HEK293 (cell line): ENCODE measurements around the gene BTRC.

Experiments used
- CTCF ChIA-PET: fragments of 350-600 bp; formaldehyde crosslinking; extraction: SDS; loops from one replicate; lab custom pipeline; 2021; ENCODE audit warnings: antibody characterized with exemption; lab: Yijun Ruan, JAX
- POLR2A ChIA-PET: fragments of 300-600 bp; formaldehyde crosslinking; extraction: SDS; loops from one replicate; lab custom pipeline; 2020; ENCODE audit warnings: antibody characterized with exemption, inconsistent platforms; lab: Yijun Ruan, JAX
- H3K27ac ChIP-seq: fragments of 200-500 bp; sonication (Bioruptor generic); 2 replicates; pipeline ENCODE4 v1.5.1; 2014; ENCODE audit warnings: low read depth, low read length, control low read depth, inconsistent platforms; ENCODE audit errors: extremely low read depth
- H3K36me3 ChIP-seq, 2 experiments: fragments of 200-500 bp in 1 of 2; sonication (Bioruptor generic) in 1 of 2; 1 replicate in 1 of 2; 2 replicates in 1 of 2; pipeline ENCODE4 v1.5.1; 2014 to 2017; ENCODE audit warnings: inconsistent platforms in 2 of 2, low read length in 2 of 2; ENCODE audit not compliant: control insufficient read depth in 2 of 2, insufficient read depth in 1 of 2
- H3K4me1 ChIP-seq: fragments of 200-500 bp; sonication (Bioruptor generic); 2 replicates; pipeline ENCODE4 v1.5.1; 2014; ENCODE audit warnings: mild to moderate bottlenecking, low read length, inconsistent platforms; ENCODE audit not compliant: control insufficient read depth, insufficient read depth
- H3K4me3 ChIP-seq: 2 replicates; pipeline ENCODE4 v1.5.1; 2011; ENCODE audit warnings: low read depth, mild to moderate bottlenecking, control low read depth, low read length, moderate library complexity
- H3K9me3 ChIP-seq: fragments of 200-500 bp; sonication (Bioruptor generic); 2 replicates; pipeline ENCODE4 v1.5.1; 2014; ENCODE audit warnings: low read depth, low read length, inconsistent platforms; ENCODE audit not compliant: control insufficient read depth, insufficient read depth
- GLIS1 ChIP-seq: fragments of 450-650 bp; formaldehyde crosslinking; IDR thresholded peaks from 2 replicates; pipeline ENCODE4 v1.5.1; 2016; ENCODE audit warnings: missing biosample characterization, missing genetic modification characterization
- KLF10 ChIP-seq: fragments of 450-650 bp; IDR thresholded peaks from 2 replicates; pipeline ENCODE4 v1.5.1; 2018; ENCODE audit warnings: missing biosample characterization, mild to moderate bottlenecking, missing genetic modification characterization
- OSR2 ChIP-seq: fragments of 450-650 bp; formaldehyde crosslinking; IDR thresholded peaks from 2 replicates; pipeline ENCODE4 v1.5.1; 2016; ENCODE audit warnings: missing biosample characterization, missing genetic modification characterization
- SCRT1 ChIP-seq: fragments of 450-650 bp; formaldehyde crosslinking; IDR thresholded peaks from 2 replicates; pipeline ENCODE4 v1.5.1; 2016; ENCODE audit warnings: missing biosample characterization, missing genetic modification characterization, borderline replicate concordance
- SCRT2 ChIP-seq: fragments of 450-650 bp; formaldehyde crosslinking; IDR thresholded peaks from 2 replicates; pipeline ENCODE4 v1.5.1; 2016; ENCODE audit warnings: missing biosample characterization, missing genetic modification characterization
- WT1 ChIP-seq: fragments of 450-650 bp; formaldehyde crosslinking; IDR thresholded peaks from 2 replicates; pipeline ENCODE4 v1.5.1; 2016; ENCODE audit warnings: missing biosample characterization, missing genetic modification characterization
- ZBTB1 ChIP-seq: fragments of 450-650 bp; formaldehyde crosslinking; IDR thresholded peaks from 2 replicates; pipeline ENCODE4 v1.5.1; 2016; ENCODE audit warnings: missing biosample characterization, missing genetic modification characterization
- ZFHX2 ChIP-seq: fragments of 450-650 bp; formaldehyde crosslinking; conservative IDR thresholded peaks from 2 replicates; pipeline ENCODE4 v1.5.1; 2016; ENCODE audit warnings: missing biosample characterization, missing genetic modification characterization
- ZNF10 ChIP-seq: fragments of 450-650 bp; formaldehyde crosslinking; IDR thresholded peaks from 2 replicates; pipeline ENCODE4 v1.5.1; 2017; ENCODE audit warnings: missing biosample characterization, missing genetic modification characterization
- ZNF114 ChIP-seq: fragments of 450-650 bp; formaldehyde crosslinking; IDR thresholded peaks from 2 replicates; pipeline ENCODE4 v1.5.0; 2017; ENCODE audit warnings: missing biosample characterization, missing genetic modification characterization
- ZNF121 ChIP-seq: fragments of 450-650 bp; formaldehyde crosslinking; IDR thresholded peaks from 2 replicates; pipeline ENCODE4 v1.5.1; 2016; ENCODE audit warnings: missing biosample characterization, missing genetic modification characterization
- ZNF155 ChIP-seq: fragments of 450-650 bp; formaldehyde crosslinking; IDR thresholded peaks from 2 replicates; pipeline ENCODE4 v1.5.1; 2016; ENCODE audit warnings: missing biosample characterization, missing genetic modification characterization
- ZNF157 ChIP-seq: fragments of 450-650 bp; formaldehyde crosslinking; IDR thresholded peaks from 2 replicates; pipeline ENCODE4 v1.5.1; 2016; ENCODE audit warnings: missing biosample characterization, missing genetic modification characterization
- ZNF211 ChIP-seq: fragments of 450-650 bp; formaldehyde crosslinking; IDR thresholded peaks from 2 replicates; pipeline ENCODE4 v1.5.1; 2016; ENCODE audit warnings: low read depth, missing biosample characterization, missing genetic modification characterization
- ZNF311 ChIP-seq: fragments of 450-650 bp; formaldehyde crosslinking; IDR thresholded peaks from 2 replicates; pipeline ENCODE4 v1.5.1; 2017; ENCODE audit warnings: missing biosample characterization, missing genetic modification characterization, borderline replicate concordance
- ZNF335 ChIP-seq: fragments of 450-650 bp; formaldehyde crosslinking; conservative IDR thresholded peaks from 2 replicates; pipeline ENCODE4 v1.5.1; 2016; ENCODE audit warnings: missing biosample characterization, missing genetic modification characterization
- ZNF561 ChIP-seq: fragments of 450-650 bp; IDR thresholded peaks from 2 replicates; pipeline ENCODE4 v1.5.1; 2018; ENCODE audit warnings: missing biosample characterization, missing genetic modification characterization, borderline replicate concordance
- ZNF571 ChIP-seq: fragments of 450-650 bp; formaldehyde crosslinking; IDR thresholded peaks from 2 replicates; pipeline ENCODE4 v1.5.0; 2017; ENCODE audit warnings: missing biosample characterization, missing genetic modification characterization
- ZNF654 ChIP-seq: fragments of 450-650 bp; formaldehyde crosslinking; IDR thresholded peaks from 2 replicates; pipeline ENCODE4 v1.5.1; 2016; ENCODE audit warnings: low read depth, missing biosample characterization, missing genetic modification characterization
- ZNF776 ChIP-seq: fragments of 450-650 bp; formaldehyde crosslinking; IDR thresholded peaks from 2 replicates; pipeline ENCODE4 v1.5.0; 2017; ENCODE audit warnings: missing biosample characterization, missing genetic modification characterization, borderline replicate concordance
- TF ChIP-seq, protein P1 (sequence below): fragments of 450-650 bp; IDR thresholded peaks from 2 replicates; pipeline ENCODE4 v1.5.1; 2018; ENCODE audit warnings: missing biosample characterization, missing genetic modification characterization
- TF ChIP-seq, protein P2 (sequence below): fragments of 450-650 bp; formaldehyde crosslinking; IDR thresholded peaks from 2 replicates; pipeline ENCODE4 v1.5.1; 2016; ENCODE audit warnings: missing biosample characterization, missing genetic modification characterization, low read depth
- TF ChIP-seq, protein P3 (sequence below): fragments of 450-650 bp; formaldehyde crosslinking; IDR thresholded peaks from 2 replicates; pipeline ENCODE4 v1.5.1; 2017; ENCODE audit warnings: missing biosample characterization, missing genetic modification characterization
- TF ChIP-seq, protein P4 (sequence below): fragments of 450-650 bp; formaldehyde crosslinking; IDR thresholded peaks from 2 replicates; pipeline ENCODE4 v1.5.1; 2017; ENCODE audit warnings: missing biosample characterization, missing genetic modification characterization

The BTRC gene

DNA sequence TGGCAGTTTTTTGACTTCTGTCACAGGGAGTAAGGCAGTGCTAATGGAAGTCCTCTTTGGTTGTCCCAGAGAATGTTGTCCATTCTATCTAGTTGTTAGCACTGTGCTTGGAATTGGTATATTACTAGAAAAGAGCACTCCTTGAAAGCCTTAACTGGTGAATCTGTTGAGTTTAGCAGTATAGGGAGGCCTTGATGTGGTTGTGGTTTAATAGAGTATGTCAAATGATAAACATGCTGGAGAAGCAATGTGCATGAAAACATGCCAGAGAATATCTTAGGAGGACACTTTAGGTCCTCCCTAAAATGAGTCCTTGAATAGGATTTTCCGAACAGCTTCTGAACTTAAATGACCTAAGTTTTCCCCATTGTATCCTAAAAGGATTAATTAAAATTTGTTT lies 98.6 kb downstream of the BTRC start:
- POLR2A ChIA-PET: no interaction called here
- TF ChIP-seq GLIS1 (no peak), WT1 (tag by site-specific recombination) (peak; percentile 74)
- H3K4me3 ChIP-seq: no peak overlapping the region
- H3K4me1 ChIP-seq: peaks cover 64% of the 10 kb centered on the region
- no peak overlapping the region for H3K27ac ChIP-seq
- H3K9me3 ChIP-seq: no peaks in the 10 kb centered on the region
- CTCF ChIA-PET: interaction anchor here (1.1 to 5.2 kb wide), 4 partner anchors 7 to 239 kb away, joined by 3 to 44 read pairs (median 23); no protein-coding TSS in a partner anchor
- no peaks in the 10 kb centered on the region for H3K36me3 ChIP-seq

DNA sequence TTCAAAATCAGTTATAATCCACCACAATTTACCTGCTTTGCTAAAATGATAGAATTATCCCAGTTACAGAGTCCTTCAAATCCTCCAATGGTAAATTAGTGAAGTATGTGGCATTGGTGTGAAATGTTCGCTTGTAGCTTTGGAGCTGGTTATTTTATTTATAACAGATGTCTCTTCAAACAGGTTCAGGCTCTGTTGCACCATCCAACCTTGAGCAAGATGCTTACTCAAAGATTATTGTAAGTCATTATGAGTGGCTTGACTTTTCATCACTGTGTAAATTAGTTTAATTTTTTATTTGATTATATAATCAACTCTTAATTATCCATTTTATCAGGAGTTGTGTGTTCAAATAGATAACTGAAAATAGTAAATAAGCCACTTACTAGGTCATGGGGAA lies 99.4 kb downstream of the BTRC start:
- Histone ChIP-seq H3K36me3 (no peaks in the 10 kb centered on the region), H3K9me3 (no peaks in the 10 kb centered on the region), H3K4me3 (no peak overlapping the region), H3K27ac (peak overlapping the region; percentile 67), H3K4me1 (peaks cover 63% of the 10 kb centered on the region)
- TF ChIP-seq ZNF211 (tag by site-specific recombination) (no peak), ZNF776 (tag by site-specific recombination) (no peak), ZNF335 (tag by site-specific recombination) (no peak), SCRT2 (tag by site-specific recombination) (peak; percentile 39; the same call in 1 of the 2 replicates), OSR2 (tag by site-specific recombination) (no peak), ZBTB1 (no peak), SCRT1 (tag by site-specific recombination) (peak; percentile 69), ZNF654 (tag by site-specific recombination) (no peak), ZNF311 (no peak), ZNF155 (tag by site-specific recombination) (no peak), ZNF121 (tag by site-specific recombination) (no peak), ZNF114 (tag by site-specific recombination) (no peak), ZNF571 (tag by site-specific recombination) (no peak), ZFHX2 (no peak)
- TF ChIP-seq, protein P1, sequence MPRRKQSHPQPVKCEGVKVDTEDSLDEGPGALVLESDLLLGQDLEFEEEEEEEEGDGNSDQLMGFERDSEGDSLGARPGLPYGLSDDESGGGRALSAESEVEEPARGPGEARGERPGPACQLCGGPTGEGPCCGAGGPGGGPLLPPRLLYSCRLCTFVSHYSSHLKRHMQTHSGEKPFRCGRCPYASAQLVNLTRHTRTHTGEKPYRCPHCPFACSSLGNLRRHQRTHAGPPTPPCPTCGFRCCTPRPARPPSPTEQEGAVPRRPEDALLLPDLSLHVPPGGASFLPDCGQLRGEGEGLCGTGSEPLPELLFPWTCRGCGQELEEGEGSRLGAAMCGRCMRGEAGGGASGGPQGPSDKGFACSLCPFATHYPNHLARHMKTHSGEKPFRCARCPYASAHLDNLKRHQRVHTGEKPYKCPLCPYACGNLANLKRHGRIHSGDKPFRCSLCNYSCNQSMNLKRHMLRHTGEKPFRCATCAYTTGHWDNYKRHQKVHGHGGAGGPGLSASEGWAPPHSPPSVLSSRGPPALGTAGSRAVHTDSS: no peak
- TF ChIP-seq, protein P2, sequence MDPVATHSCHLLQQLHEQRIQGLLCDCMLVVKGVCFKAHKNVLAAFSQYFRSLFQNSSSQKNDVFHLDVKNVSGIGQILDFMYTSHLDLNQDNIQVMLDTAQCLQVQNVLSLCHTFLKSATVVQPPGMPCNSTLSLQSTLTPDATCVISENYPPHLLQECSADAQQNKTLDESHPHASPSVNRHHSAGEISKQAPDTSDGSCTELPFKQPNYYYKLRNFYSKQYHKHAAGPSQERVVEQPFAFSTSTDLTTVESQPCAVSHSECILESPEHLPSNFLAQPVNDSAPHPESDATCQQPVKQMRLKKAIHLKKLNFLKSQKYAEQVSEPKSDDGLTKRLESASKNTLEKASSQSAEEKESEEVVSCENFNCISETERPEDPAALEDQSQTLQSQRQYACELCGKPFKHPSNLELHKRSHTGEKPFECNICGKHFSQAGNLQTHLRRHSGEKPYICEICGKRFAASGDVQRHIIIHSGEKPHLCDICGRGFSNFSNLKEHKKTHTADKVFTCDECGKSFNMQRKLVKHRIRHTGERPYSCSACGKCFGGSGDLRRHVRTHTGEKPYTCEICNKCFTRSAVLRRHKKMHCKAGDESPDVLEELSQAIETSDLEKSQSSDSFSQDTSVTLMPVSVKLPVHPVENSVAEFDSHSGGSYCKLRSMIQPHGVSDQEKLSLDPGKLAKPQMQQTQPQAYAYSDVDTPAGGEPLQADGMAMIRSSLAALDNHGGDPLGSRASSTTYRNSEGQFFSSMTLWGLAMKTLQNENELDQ (tag by site-specific recombination): no peak
- ChIA-PET CTCF (interaction anchor here (0.6 to 5.2 kb wide), 5 partner anchors 8 to 98 kb away, joined by 3 to 44 read pairs (median 4); no protein-coding TSS in a partner anchor), POLR2A (no interaction called here)

DNA sequence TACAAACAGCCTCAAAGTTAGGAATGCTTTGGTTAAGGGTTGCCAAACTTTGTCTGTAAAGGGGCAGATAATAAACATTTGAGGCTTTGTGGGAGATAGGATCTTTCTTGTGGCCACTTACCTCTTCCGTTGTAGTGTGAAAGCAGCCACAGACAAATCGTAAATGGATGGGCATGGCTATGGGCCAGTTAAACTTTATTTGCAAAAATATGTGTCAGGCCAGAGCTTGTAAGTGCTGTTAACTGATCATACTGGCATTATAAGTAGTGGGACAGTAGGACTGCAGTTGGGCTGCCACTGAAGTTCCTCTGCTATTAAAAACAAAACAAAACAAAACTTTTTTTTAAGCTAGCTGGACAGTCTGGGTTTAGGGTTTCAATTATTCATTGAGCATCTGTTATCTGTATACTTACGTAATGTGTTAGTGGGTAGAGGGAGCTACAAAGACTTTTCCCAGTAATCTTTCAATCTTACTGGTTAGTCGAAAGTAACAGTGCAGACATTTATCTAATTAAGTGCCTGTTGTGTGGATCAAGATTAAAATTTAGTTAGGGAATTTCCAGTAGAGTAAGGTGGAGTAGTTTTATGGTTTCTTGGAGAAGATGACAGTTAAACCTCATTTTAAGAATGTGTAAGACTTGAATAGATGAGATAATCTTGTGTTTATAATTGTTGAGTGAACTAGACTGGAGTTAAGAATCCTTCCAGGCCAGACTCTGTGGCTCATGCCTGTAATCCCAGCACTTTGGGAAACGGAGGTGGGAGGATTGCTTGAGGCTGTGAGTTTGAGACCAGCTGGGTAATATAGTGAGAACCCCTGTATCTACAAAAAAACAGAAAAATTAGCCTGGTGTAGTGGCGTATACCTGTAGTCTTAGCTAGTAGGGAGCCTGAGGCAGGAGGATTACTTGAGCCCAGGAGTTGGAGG lies 100.1 kb downstream of the BTRC start:
- CTCF ChIA-PET: interaction anchor here (0.6 to 5.2 kb wide), 7 partner anchors 9 to 240 kb away, joined by 3 to 44 read pairs (median 4); no protein-coding TSS in a partner anchor
- Histone ChIP-seq H3K27ac (peak overlapping the region; percentile 67), H3K36me3 (no peaks in the 10 kb centered on the region), H3K4me1 (peaks cover 55% of the 10 kb centered on the region), H3K4me3 (no peak overlapping the region), H3K9me3 (no peaks in the 10 kb centered on the region)
- POLR2A ChIA-PET: interaction anchor here (1.0 kb wide), 1 partner anchor 13 kb away, joined by 4 read pairs; no protein-coding TSS in a partner anchor
- TF ChIP-seq, protein P3, sequence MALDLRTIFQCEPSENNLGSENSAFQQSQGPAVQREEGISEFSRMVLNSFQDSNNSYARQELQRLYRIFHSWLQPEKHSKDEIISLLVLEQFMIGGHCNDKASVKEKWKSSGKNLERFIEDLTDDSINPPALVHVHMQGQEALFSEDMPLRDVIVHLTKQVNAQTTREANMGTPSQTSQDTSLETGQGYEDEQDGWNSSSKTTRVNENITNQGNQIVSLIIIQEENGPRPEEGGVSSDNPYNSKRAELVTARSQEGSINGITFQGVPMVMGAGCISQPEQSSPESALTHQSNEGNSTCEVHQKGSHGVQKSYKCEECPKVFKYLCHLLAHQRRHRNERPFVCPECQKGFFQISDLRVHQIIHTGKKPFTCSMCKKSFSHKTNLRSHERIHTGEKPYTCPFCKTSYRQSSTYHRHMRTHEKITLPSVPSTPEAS: peak; percentile 40; the same call in 1 of the 2 replicates
- TF ChIP-seq KLF10 (tag by site-specific recombination): no peak; the same call in 1 of the 2 replicates
- TF ChIP-seq ZNF157 (tag by site-specific recombination): no peak
- TF ChIP-seq, protein P4, sequence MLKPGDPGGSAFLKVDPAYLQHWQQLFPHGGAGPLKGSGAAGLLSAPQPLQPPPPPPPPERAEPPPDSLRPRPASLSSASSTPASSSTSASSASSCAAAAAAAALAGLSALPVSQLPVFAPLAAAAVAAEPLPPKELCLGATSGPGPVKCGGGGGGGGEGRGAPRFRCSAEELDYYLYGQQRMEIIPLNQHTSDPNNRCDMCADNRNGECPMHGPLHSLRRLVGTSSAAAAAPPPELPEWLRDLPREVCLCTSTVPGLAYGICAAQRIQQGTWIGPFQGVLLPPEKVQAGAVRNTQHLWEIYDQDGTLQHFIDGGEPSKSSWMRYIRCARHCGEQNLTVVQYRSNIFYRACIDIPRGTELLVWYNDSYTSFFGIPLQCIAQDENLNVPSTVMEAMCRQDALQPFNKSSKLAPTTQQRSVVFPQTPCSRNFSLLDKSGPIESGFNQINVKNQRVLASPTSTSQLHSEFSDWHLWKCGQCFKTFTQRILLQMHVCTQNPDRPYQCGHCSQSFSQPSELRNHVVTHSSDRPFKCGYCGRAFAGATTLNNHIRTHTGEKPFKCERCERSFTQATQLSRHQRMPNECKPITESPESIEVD (tag by site-specific recombination): peak; percentile 99
- TF ChIP-seq ZNF561 (tag by site-specific recombination): 0 out of 2 replicates have a peak, but pooled peaks have one; percentile 32
- TF ChIP-seq ZNF776 (tag by site-specific recombination): no peak
- no peak for TF ChIP-seq ZNF10 (tag by site-specific recombination)
